HG03575 (cell line): ENCODE data around the gene FAM13A.

Source experiments
- ATAC-seq: cut with Tn5 transposase; IDR thresholded peaks from one replicate; pipeline ENCODE4 v1.9.1; 2021; ENCODE audit not compliant: unreplicated experiment, insufficient number of reproducible peaks, low FRiP score; ENCODE audit errors: extremely low read depth

FAM13A gene

GRCh38 chr4:88746206-88746605 is 310.8 kb downstream of the FAM13A start:
- ATAC-seq = no peak

- no peak for ATAC-seq
Measured at GRCh38 chr4:88745581-88746163, 311.3 kb downstream of the FAM13A start.

- ATAC-seq = no peak
Measured at GRCh38 chr4:88745175-88745574, 311.8 kb downstream of the FAM13A start.

GRCh38 chr4:88744609-88745008 is 312.4 kb downstream of the FAM13A start:
- no peak for ATAC-seq

- ATAC-seq = no peak
Measured at GRCh38 chr4:88743696-88744095, 313.3 kb downstream of the FAM13A start.

GRCh38 chr4:88742561-88742960 is 314.4 kb downstream of the FAM13A start:
- ATAC-seq = no peak

- ATAC-seq = no peak
Measured at GRCh38 chr4:88738180-88738579, 318.8 kb downstream of the FAM13A start.

GRCh38 chr4:88737307-88737941 is 319.6 kb downstream of the FAM13A start:
- ATAC-seq = peak; percentile 90

- ATAC-seq = no peak
Measured at GRCh38 chr4:88736264-88736663, 320.7 kb downstream of the FAM13A start.

- no peak for ATAC-seq
Measured at GRCh38 chr4:88735564-88735963, 321.4 kb downstream of the FAM13A start.

- no peak for ATAC-seq
Measured at GRCh38 chr4:88734403-88734949, 322.5 kb downstream of the FAM13A start.

GRCh38 chr4:88732714-88733368 is 324.1 kb downstream of the FAM13A start:
- no peak for ATAC-seq

GRCh38 chr4:88731381-88731780 is 325.6 kb downstream of the FAM13A start:
- ATAC-seq = no peak

GRCh38 chr4:88730811-88731210 is 326.2 kb downstream of the FAM13A start:
- no peak for ATAC-seq

GRCh38 chr4:88729146-88729760 is 327.7 kb downstream of the FAM13A start:
- no peak for ATAC-seq

- ATAC-seq = no peak
Measured at GRCh38 chr4:88728146-88728545, 328.8 kb downstream of the FAM13A start.

- no peak for ATAC-seq
Measured at GRCh38 chr4:88725986-88726385, 331.0 kb downstream of the FAM13A start.

GRCh38 chr4:88725143-88725542 is 331.8 kb downstream of the FAM13A start:
- no peak for ATAC-seq

GRCh38 chr4:88724406-88724805 is 332.6 kb downstream of the FAM13A start:
- ATAC-seq = no peak

- no peak for ATAC-seq
Measured at GRCh38 chr4:88722828-88723227, 334.2 kb downstream of the FAM13A start.
